GM12892 (cell line): Measurements from ENCODE around the gene CLDN6.

Source experiments
- POLR2AphosphoS5 ChIP-seq: IDR thresholded peaks from 2 replicates; pipeline ENCODE4 v1.6.1; 2011; ENCODE audit warnings: low read depth, low read length, control low read depth
- TAF1 ChIP-seq: IDR thresholded peaks from 2 replicates; pipeline ENCODE4 v1.6.1; 2011; ENCODE audit warnings: low read depth, mild to moderate bottlenecking, control low read depth, low read length, borderline replicate concordance

- TF ChIP-seq TAF1 (no peak), POLR2AphosphoS5 (no peak)
These were observed 44.6 kb upstream of the CLDN6 start for GRCh38 chr16:3062553-3062952.
